GM18519 (cell line): ENCODE data around the gene RNF121.

Experiments
- ATAC-seq: cut with Tn5 transposase; IDR thresholded peaks from one replicate; pipeline ENCODE4 v1.9.1; 2021; ENCODE audit warnings: mild to moderate bottlenecking, moderate library complexity; ENCODE audit not compliant: unreplicated experiment, low FRiP score

The RNF121 gene

DNA sequence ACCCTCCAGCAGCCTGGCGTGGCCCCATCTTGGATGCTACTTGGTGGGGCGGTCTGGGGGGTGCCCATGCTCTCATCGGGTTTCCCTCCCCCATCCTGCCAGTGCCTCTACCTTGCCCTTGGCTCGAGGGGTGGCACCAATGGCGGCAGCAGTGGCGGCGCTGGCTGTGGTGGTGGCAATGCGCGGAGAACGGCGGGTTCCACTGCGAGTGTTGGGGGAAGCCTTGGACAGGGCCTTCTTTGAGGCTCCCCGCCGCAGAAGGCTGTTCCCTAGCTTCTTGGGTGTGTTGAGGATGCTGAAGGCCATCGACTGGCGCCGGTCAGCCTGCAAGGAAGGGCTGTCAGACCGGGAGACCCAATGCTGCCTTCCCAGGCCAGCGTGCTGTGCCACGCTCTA lies 74.9 kb downstream of the RNF121 start:
- ATAC-seq = no peak

DNA sequence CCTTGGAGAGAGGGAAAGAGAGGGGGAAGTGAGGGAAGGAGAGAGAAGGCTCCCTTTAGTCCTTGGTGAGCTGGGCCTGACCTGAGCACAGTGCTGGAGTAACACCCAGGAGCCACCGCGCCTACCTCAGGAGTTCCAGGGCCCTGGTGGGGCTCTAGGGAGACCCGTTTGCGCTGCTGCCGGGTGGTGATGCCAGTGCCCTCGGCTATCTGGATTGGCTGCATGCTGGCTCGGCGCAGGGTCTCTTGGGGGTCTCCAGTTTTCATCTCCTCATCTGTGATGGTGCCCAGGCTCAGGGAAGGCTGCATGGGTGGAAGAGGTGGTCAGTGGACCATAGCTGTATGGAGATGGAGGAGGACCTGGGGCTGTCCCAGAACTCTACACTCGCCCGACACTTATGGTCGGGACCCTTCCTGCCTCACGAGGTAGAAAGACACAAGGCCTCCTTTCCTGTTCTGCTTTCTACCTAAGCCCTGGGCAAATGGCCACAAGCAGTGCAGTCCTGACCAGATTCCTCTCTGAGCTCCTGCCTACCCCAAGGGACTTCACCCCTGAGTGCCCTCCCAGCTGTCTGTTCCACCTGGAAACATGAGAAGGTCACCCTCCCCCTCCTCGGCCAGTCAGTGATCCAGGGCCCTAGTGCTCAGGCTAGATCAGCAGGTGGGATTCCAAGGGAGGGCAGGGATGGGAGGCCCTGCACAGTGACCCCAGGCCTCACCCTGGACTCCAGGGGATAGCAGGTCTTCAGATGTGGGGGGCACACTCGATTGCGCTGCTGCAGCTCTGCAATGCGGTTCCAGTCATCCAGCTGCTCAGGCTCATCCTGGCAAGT lies 75.9 kb downstream of the RNF121 start:
- no peak for ATAC-seq

DNA sequence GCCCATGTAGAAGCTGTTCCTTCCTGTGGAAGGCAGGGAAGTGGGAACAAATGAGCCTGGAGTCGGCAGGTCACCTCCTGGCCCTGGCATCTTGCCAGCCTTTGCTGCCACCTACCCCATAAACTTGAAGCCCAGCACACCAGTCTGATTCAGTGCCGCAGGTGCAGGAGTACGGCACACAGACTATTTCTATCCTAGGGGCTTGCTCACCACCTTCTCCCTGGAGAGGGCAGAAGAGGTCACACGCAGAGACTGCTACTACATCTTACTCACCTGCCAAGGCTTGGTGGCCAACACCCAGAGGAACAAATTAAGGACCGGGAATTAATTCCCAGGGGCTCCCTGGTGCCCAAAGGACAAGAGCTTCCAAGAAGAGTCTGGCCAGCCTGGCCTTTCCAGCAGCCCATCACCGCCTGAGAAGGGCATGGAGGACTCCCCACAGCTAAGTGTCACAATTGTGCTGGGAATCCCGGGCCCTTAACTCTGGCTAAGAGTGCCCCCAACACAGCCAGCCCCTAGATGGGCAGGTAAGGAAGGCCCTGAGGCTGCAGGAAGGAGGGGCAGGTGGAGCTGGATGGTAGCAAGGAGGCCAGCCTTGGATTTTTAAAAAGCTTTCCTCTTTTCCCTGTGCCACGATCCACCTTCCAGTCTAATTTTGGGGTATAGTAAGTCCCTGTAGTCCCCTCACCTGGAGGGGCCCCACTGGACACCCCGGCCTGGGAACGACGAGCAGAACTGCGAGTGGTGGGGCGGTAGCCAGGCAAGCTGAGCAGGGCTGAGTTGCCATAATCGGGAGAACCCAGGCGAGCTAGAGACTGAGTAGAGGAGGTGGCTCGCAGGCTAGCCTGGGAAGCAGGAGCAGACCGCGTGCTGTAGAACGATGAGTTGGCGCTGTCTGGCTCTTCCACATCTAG lies 76.8 kb downstream of the RNF121 start:
- no peak for ATAC-seq

- no peak for ATAC-seq
Observed at GRCh38 chr11:72006309-72007088, 77.7 kb downstream of the RNF121 start.

DNA sequence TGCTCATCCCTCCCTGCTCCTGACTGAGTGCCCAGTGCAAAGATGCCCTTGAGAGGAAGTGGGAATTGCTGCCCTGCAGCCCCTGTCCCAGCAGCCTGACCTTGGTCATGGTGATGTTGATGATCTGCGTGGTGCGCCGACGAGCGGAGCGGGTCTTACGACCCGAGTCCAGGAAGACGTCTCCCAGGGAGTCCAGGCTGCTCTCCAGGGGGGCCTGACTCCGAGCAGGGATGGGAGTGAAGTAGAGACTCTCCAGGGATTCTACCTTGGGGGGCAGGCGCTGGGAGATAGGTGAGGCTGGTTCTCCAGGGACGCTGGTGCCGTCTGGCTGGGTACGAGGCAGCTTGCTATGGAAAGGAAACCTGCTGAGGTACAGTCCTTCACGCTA lies 78.2 kb downstream of the RNF121 start:
- no peak for ATAC-seq

- ATAC-seq = no peak
Observed at GRCh38 chr11:72007587-72007986, 78.7 kb downstream of the RNF121 start.

DNA sequence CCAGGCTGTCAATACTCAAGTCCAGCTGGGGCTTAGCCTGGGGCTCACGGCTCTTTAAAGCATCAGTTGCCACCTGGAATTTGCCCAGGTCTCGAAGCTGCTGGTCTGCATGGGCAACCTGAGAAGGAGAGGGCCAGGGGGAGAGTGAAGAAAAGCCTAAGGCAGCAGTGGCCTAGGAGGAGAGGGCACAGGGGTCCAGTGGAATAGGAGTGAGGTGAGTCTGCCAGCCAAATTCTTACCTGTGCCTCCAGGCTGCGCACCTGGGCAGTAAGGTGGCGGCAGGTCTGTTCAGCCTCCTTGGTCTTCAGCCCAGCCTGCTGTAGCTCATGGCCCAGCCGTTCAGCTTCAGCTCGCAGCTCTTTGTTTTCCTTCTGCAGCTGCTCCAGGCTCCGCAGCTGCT lies 79.9 kb downstream of the RNF121 start:
- ATAC-seq = no peak

GRCh38 chr11:72009156-72009555 lies 80.3 kb downstream of the RNF121 start:
- ATAC-seq = no peak

DNA sequence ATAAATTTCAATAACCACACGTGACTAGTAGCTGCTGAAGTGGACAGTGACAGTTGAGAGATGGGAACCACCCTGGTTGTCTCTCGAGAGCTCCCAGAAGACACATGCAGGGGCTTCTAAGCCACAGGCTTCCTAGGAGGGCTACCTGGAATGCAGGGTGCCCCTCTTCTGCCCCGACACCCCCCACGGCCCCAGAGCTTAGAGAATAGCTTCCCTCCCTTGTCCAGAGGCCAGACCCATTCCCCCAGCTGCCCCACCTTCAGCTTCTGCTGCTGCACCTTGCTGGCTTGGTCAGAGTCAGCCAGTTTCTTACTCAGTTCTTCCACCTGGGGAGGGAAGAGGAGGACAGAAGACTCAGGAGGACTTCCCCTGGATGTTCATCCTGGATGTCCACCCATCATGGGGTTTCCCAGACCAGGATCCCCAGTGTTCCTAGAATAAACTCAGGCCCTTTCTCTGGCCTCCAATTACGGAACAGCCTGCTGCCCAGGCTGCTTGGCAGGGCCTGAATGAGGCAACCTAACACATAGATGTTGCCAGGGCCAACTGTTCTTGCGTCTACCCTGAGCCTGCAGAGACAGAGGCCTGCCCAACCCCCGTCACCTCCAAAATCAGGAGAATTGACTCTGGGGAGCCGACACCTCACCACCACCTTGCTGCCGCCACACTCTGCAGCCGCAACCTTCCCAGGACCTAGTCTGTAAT lies 81.8 kb downstream of the RNF121 start:
- no peak for ATAC-seq

GRCh38 chr11:72012091-72012630 lies 83.3 kb downstream of the RNF121 start:
- ATAC-seq = no peak

DNA sequence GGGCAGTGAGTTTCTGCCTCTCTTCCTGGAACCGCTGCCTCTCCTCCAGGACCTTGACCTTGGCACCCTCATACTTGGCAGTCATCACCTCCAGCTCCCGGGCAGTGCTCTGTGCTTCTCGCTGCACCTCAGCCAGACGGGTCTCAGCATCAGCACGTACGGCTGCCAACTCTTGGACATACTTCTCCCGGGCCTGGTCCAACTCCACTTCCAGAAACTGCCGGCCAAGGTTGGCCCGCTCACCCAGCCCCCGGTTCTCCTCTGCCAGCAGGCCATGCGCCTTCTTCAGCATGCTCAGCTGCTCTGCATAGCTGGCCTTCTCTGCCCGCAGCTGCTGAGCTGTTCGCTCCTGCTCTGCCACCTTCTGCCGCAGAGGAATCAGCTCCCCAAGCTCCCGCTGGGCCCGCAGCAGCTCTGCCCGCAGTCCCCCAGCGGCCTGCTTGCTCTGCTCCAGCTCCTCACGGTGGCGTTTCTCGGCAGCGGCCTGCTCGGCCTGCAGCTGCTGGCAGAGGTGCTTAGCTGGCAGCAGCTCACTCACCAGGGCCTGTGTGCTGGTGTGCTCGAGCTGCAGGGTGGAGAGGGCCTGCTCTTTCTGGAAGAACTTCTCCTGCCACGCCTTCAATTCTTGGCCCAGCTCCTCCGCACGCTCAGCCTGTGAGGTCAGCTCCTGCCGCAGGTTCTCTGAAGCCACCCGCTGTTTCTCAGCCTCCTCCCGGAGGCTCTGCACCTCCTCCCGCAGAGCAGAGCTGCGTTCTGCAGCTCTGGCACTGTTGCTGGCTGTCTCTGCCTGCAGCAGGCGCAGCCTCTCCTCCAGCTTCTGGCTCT lies 84.3 kb downstream of the RNF121 start:
- no peak for ATAC-seq

DNA sequence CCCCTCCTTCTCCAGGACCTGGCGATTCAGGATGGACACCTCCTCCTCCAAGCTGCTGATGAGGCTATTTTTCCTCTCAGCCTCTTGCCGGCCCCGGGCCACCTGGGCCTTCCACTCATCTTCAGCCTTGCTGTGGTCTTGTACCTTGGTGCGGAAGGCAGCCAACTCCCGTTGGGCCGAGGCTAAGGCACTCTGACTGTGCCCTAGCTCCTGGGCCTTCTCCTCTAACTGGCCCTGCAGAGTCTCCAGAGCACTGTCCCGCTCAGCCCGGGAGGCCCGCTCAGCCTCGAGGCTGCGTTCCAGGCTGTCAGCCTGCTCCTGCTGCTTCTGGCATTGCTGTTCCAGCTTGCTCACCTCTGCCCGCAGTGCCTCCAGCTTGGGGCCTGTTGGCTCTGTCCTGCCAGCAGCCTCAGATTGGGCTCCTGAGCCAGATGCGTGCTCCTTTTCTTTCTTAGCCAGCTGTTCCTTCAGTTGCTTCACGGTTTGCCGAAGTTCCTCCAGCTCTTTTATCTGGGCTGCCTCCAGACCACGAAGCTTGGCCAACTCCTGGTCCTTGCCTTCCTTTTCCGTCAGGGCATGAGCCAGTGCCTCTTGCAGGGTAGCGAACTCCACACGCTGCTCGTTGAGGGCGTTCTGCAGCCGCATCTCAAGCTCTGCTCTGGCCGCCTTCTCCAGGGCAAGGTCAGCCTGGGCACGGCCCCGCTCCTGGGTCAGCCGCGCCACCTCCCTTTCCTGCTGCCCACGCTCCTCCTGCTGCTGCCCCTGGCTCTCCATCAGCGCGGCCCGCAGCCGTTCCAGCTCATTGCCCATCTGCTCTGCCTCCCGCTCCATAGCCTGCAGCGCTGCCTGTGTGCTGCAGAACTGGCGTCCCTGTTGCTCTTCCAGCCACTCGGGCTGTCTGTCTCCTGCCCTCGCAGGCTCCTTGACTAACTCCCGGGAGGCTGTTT lies 85.2 kb downstream of the RNF121 start:
- no peak for ATAC-seq

DNA sequence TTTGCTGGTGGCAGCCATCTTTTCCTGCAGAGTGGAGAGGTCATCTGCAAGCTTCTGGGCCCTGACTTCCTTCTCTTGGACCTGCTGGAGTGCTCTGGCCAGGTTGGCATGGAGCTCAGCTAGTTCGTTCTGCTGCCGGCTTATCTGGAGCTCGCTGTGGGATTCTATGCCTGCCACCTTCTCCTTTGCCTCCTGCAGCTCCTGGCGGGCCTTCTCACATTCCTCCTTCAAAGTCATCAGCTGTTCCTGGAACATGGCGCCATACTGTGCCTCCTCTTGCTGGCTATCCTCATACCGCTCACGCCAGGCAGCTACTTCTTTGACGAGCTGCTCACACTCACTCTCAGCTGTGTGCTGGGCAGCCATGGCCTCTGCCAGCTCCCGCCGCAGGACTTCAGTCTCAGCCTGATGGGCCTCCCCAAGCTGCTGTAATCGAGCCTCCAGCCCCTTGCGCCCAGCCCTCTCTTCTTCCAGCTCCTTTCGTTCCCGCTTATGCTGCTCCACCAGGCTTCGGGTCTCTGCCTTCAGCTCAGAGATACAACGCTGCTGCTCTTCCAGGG lies 86.0 kb downstream of the RNF121 start:
- no peak for ATAC-seq

DNA sequence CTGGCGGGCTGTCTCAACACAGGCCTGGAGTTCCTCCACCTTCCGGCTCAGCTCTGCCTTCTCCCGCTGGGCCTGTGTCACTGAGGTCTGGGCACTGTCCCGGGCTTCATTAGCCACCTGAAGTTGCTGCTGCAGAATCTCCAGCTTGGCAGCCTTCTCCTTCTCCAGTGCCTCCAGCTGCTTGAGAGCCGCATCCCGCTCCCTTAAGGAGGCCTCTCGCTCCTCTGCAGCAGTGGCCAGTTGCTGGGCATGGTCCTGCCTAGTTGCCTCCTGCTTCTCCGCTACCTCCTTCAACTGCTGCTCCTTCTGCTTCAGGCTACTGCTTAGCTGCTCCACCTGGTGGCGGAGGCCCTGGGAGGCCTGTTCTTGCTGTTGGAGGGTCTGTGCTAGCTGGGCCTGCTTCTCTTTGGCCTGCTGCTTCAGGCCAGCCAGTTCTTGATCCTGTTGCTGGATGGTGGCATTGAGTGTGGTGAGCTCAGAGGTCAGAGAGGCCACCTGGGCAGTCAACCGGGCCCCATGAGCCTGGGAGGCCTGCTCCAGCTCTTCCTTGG lies 86.7 kb downstream of the RNF121 start:
- no peak for ATAC-seq

GRCh38 chr11:72018171-72018570 lies 89.3 kb downstream of the RNF121 start:
- no peak for ATAC-seq

DNA sequence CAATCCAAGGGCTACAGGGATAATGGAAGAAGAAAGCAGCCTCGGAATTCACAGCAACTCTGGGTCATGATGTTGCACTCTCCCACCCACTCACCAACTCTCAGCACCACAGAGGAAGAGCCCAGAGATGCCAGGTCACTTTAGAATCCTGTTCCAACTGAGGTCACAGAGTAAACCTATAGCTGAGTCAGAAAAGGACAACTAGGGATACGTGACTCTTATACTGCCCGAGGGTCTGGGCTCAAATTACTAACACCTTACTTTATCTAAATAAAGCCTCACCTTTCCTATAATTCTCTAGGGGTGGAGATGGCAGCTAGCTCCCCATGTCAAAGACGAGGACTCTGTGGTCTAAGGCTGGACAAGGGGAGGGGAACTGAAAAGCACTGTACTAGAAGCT lies 94.5 kb downstream of the RNF121 start:
- ATAC-seq = no peak

GRCh38 chr11:72024069-72024754 lies 95.4 kb downstream of the RNF121 start:
- ATAC-seq = no peak
